ENCODE data around the gene AQP11. TPM values are rescaled to one million over a fixed set of nuclear protein-coding genes. Genes with fewer than 3 reads are reported as not detected.

The AQP11 gene
- total RNA-seq, 1 experiment from 2014 or later, result 0.20 TPM

GRCh38 chr11:77656362-77656761 lies 66.6 kb downstream of the AQP11 start (continued):
- TF ChIP-seq, protein P1, sequence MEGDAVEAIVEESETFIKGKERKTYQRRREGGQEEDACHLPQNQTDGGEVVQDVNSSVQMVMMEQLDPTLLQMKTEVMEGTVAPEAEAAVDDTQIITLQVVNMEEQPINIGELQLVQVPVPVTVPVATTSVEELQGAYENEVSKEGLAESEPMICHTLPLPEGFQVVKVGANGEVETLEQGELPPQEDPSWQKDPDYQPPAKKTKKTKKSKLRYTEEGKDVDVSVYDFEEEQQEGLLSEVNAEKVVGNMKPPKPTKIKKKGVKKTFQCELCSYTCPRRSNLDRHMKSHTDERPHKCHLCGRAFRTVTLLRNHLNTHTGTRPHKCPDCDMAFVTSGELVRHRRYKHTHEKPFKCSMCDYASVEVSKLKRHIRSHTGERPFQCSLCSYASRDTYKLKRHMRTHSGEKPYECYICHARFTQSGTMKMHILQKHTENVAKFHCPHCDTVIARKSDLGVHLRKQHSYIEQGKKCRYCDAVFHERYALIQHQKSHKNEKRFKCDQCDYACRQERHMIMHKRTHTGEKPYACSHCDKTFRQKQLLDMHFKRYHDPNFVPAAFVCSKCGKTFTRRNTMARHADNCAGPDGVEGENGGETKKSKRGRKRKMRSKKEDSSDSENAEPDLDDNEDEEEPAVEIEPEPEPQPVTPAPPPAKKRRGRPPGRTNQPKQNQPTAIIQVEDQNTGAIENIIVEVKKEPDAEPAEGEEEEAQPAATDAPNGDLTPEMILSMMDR (IDR thresholded peaks at IDR 0.05 in 2 of 3, conservative IDR thresholded peaks at IDR 0.05 in 1 of 3; ENCODE audit: borderline replicate concordance in 1 of 3, insufficient read depth in 1 of 3, low read depth in 2 of 3, low read length in 2 of 3), result no peak
- no peak for TF ChIP-seq MAX (IDR thresholded peaks at IDR 0.05)

- POLR2A ChIA-PET, result no interaction called here
- no peak overlapping the region for H3K4me2 ChIP-seq (ENCODE audit: low read length)
- intact Hi-C loops (cut with micrococcal nuclease), result no loop called here
- no peak overlapping the region for H3K27ac ChIP-seq (ENCODE audit: low read depth, low read length)
- H3K27me3 ChIP-seq (ENCODE audit: insufficient read depth, low read length), result no peaks in the 10 kb centered on the region
- H2AFZ ChIP-seq (ENCODE audit: low read depth, low read length, poor library complexity, severe bottlenecking), result no peak overlapping the region
- H3K4me3 ChIP-seq (replicated peaks in 1 of 2; ENCODE audit: low read depth in 1 of 2, low read length in 2 of 2), result no peak overlapping the region
- no peak overlapping the region for H3K9ac ChIP-seq (ENCODE audit: low read length)
- RAD21 ChIA-PET (ENCODE audit: low non-redundant PET in 1 of 2, low total read pairs in 2 of 2, uncharacterized antibody in 2 of 2, unreplicated experiment in 2 of 2), result no interaction called here
- no peaks in the 10 kb centered on the region for H3K9me2 ChIP-seq (ENCODE audit: insufficient read depth)
- no peaks in the 10 kb centered on the region for H3K79me2 ChIP-seq (ENCODE audit: insufficient read depth, low read length)
- H3K9me3 ChIP-seq (ENCODE audit: control insufficient read depth in 1 of 2, insufficient read depth in 1 of 2, low read depth in 1 of 2, low read length in 2 of 2), result no peaks in the 10 kb centered on the region
- CTCF ChIA-PET, result no interaction called here
- no peaks in the 10 kb centered on the region for H4K20me1 ChIP-seq (ENCODE audit: insufficient read depth)
- no peak for ATAC-seq
- no peak for TF ChIP-seq SRF (IDR thresholded peaks at IDR 0.05; ENCODE audit: low read depth)
- TF ChIP-seq POLR2A (IDR thresholded peaks at IDR 0.05; ENCODE audit: borderline replicate concordance, extremely low read depth, insufficient read depth, insufficient read length), result no peak
- no peak for TF ChIP-seq MAX (IDR thresholded peaks at IDR 0.05)
- TF ChIP-seq ELF1 (IDR thresholded peaks at IDR 0.05; ENCODE audit: borderline replicate concordance, low read depth), result no peak
- TF ChIP-seq EZH2 (IDR thresholded peaks at IDR 0.05), result no peak
- no peak for TF ChIP-seq TCF7L2 (IDR thresholded peaks at IDR 0.05; ENCODE audit: borderline replicate concordance, extremely low read depth, insufficient read depth, insufficient read length)
- no peak for TF ChIP-seq EGR1 (IDR thresholded peaks at IDR 0.05; ENCODE audit: low read depth)
- no peak for TF ChIP-seq ZBTB33 (IDR thresholded peaks at IDR 0.05; ENCODE audit: extremely low read depth, insufficient replicate concordance, low read length)
- no peak for TF ChIP-seq ZFX (IDR thresholded peaks at IDR 0.05)
- TF ChIP-seq YY1 (IDR thresholded peaks at IDR 0.05; ENCODE audit: extremely low read depth, insufficient replicate concordance, low read depth, low read length), result no peak
- TF ChIP-seq CEBPB (IDR thresholded peaks at IDR 0.05; ENCODE audit: low read depth), result no peak
- TF ChIP-seq SIN3A (IDR thresholded peaks at IDR 0.05; ENCODE audit: low read depth), result no peak
- no peak for TF ChIP-seq RAD21 (IDR thresholded peaks at IDR 0.05; ENCODE audit: low read depth)
- TF ChIP-seq CBX3 (IDR thresholded peaks at IDR 0.05; ENCODE audit: low read depth), result no peak
- TF ChIP-seq REST (IDR thresholded peaks at IDR 0.05; ENCODE audit: low read depth), result no peak
- no peak for TF ChIP-seq EZH2phosphoT487 (IDR thresholded peaks at IDR 0.05; ENCODE audit: borderline replicate concordance)
- no peak for DNase-seq (ENCODE audit: low read depth, low spot score)
- H3K4me1 ChIP-seq (ENCODE audit: control insufficient read depth in 1 of 2, insufficient read depth in 2 of 2, low read length in 2 of 2), result peaks cover 0 to 7% of the 10 kb centered on the region in 2 experiments; a peak in 3 of 4 replicates
- BruUV-seq (replicated peaks), result no TSS peak
- no peaks in the 10 kb centered on the region for H3K36me3 ChIP-seq (ENCODE audit: control insufficient read depth in 1 of 2, insufficient read depth in 2 of 2, low read length in 2 of 2)
These were observed 68.7 kb downstream of the AQP11 start for GRCh38 chr11:77658213-77659013.
